ENCODE results near the gene KIR2DL3.
"Not testable (repeated sequence)": the region's sequence is repeated elsewhere in the genome, so short reads cannot be mapped to it uniquely, and the experiment has no call there.

The KIR2DL3 gene

GRCh38 chr19:54738306-54738705 is at the start of gene KIR2DL3:
Gene KIR2DL3, plus strand, starts transcription at chr19:54738513. Its CDS starts 33 bp downstream, at chr19:54738546.
- H3K27me3 ChIP-seq (ENCODE audit: low read depth); H3K9me3 ChIP-seq; DNase-seq (ENCODE audit: low spot score in 2 of 2); in situ Hi-C loops (cut with MboI; ENCODE audit: low sequenced_read_pairs); H3K4me1 ChIP-seq; H3K4me3 ChIP-seq; H3K36me3 ChIP-seq (replicated peaks): not testable (repeated sequence)

GRCh38 chr19:54691582-54692297 is 46.6 kb upstream of the KIR2DL3 start:
- Histone ChIP-seq H3K4me1 (no peaks in the 10 kb centered on the region), H3K4me3 (no peak overlapping the region), H3K27me3 (ENCODE audit: low read depth) (no peaks in the 10 kb centered on the region), H3K9me3 (no peaks in the 10 kb centered on the region), H3K36me3 (replicated peaks) (no peaks in the 10 kb centered on the region)
- no peak for DNase-seq (ENCODE audit: low spot score in 2 of 2)
- in situ Hi-C loops (cut with MboI; ENCODE audit: low sequenced_read_pairs), result no loop called here

GRCh38 chr19:54692298-54692615 is 46.1 kb upstream of the KIR2DL3 start:
- H3K4me3 ChIP-seq, result no peak overlapping the region
- in situ Hi-C loops (cut with MboI; ENCODE audit: low sequenced_read_pairs), result no loop called here
- no peaks in the 10 kb centered on the region for H3K36me3 ChIP-seq (replicated peaks)
- no peak for DNase-seq (ENCODE audit: low spot score in 2 of 2)
- H3K9me3 ChIP-seq, result no peaks in the 10 kb centered on the region
- no peaks in the 10 kb centered on the region for H3K27me3 ChIP-seq (ENCODE audit: low read depth)
- H3K4me1 ChIP-seq, result no peaks in the 10 kb centered on the region

- H3K4me3 ChIP-seq, result no peak overlapping the region
- H3K9me3 ChIP-seq, result no peaks in the 10 kb centered on the region; the same call in 1 of the 2 replicates
- DNase-seq (ENCODE audit: low spot score in 2 of 2), result no peak
- H3K27me3 ChIP-seq (ENCODE audit: low read depth), result no peaks in the 10 kb centered on the region
- in situ Hi-C loops (cut with MboI; ENCODE audit: low sequenced_read_pairs), result no loop called here
- no peaks in the 10 kb centered on the region for H3K36me3 ChIP-seq (replicated peaks)
- H3K4me1 ChIP-seq, result no peaks in the 10 kb centered on the region
Observed at GRCh38 chr19:54694648-54695047, 43.7 kb upstream of the KIR2DL3 start.

- H3K4me1 ChIP-seq, result no peaks in the 10 kb centered on the region
- H3K9me3 ChIP-seq, result no peaks in the 10 kb centered on the region; the same call in 1 of the 2 replicates
- no peak for DNase-seq (ENCODE audit: low spot score in 2 of 2)
- no peaks in the 10 kb centered on the region for H3K36me3 ChIP-seq (replicated peaks)
- no peaks in the 10 kb centered on the region for H3K27me3 ChIP-seq (ENCODE audit: low read depth)
- H3K4me3 ChIP-seq, result no peak overlapping the region
- in situ Hi-C loops (cut with MboI; ENCODE audit: low sequenced_read_pairs), result no loop called here
Observed at GRCh38 chr19:54696117-54696548, 42.2 kb upstream of the KIR2DL3 start.

- Histone ChIP-seq H3K4me3 (no peak overlapping the region), H3K27me3 (ENCODE audit: low read depth) (no peaks in the 10 kb centered on the region), H3K4me1 (no peaks in the 10 kb centered on the region), H3K36me3 (replicated peaks) (no peaks in the 10 kb centered on the region), H3K9me3 (peaks cover 3% of the 10 kb centered on the region)
- in situ Hi-C loops (cut with MboI; ENCODE audit: low sequenced_read_pairs), result no loop called here
- DNase-seq (ENCODE audit: low spot score in 2 of 2), result no peak
Observed at GRCh38 chr19:54696766-54697165, 41.5 kb upstream of the KIR2DL3 start.

GRCh38 chr19:54697716-54698115 is 40.6 kb upstream of the KIR2DL3 start:
- H3K36me3 ChIP-seq (replicated peaks); H3K27me3 ChIP-seq (ENCODE audit: low read depth); H3K4me1 ChIP-seq; H3K4me3 ChIP-seq; in situ Hi-C loops (cut with MboI; ENCODE audit: low sequenced_read_pairs); H3K9me3 ChIP-seq; DNase-seq (ENCODE audit: low spot score in 2 of 2): not testable (repeated sequence)

GRCh38 chr19:54704928-54705327 is 33.4 kb upstream of the KIR2DL3 start:
- no peak for DNase-seq (ENCODE audit: low spot score in 2 of 2)
- no peaks in the 10 kb centered on the region for H3K27me3 ChIP-seq (ENCODE audit: low read depth)
- H3K36me3 ChIP-seq (replicated peaks), result no peaks in the 10 kb centered on the region
- H3K4me3 ChIP-seq, result no peak overlapping the region
- in situ Hi-C loops (cut with MboI; ENCODE audit: low sequenced_read_pairs), result no loop called here
- H3K4me1 ChIP-seq, result no peaks in the 10 kb centered on the region
- H3K9me3 ChIP-seq, result peaks cover 3% of the 10 kb centered on the region; the same call in 1 of the 2 replicates

- Histone ChIP-seq H3K4me3 (no peak overlapping the region), H3K36me3 (replicated peaks) (no peaks in the 10 kb centered on the region), H3K27me3 (ENCODE audit: low read depth) (no peaks in the 10 kb centered on the region), H3K9me3 (no peaks in the 10 kb centered on the region; the same call in 1 of the 2 replicates), H3K4me1 (no peaks in the 10 kb centered on the region)
- DNase-seq (ENCODE audit: low spot score in 2 of 2), result no peak
- in situ Hi-C loops (cut with MboI; ENCODE audit: low sequenced_read_pairs), result no loop called here
Observed at GRCh38 chr19:54707962-54708361, 30.4 kb upstream of the KIR2DL3 start.

- no peaks in the 10 kb centered on the region for H3K4me1 ChIP-seq
- no peaks in the 10 kb centered on the region; the same call in 1 of the 2 replicates for H3K9me3 ChIP-seq
- H3K36me3 ChIP-seq (replicated peaks), result no peaks in the 10 kb centered on the region
- H3K27me3 ChIP-seq (ENCODE audit: low read depth), result no peaks in the 10 kb centered on the region
- H3K4me3 ChIP-seq, result no peak overlapping the region
- DNase-seq (ENCODE audit: low spot score in 2 of 2), result no peak
- in situ Hi-C loops (cut with MboI; ENCODE audit: low sequenced_read_pairs), result no loop called here
Observed at GRCh38 chr19:54708781-54709180, 29.5 kb upstream of the KIR2DL3 start.

- no peaks in the 10 kb centered on the region for H3K4me1 ChIP-seq
- in situ Hi-C loops (cut with MboI; ENCODE audit: low sequenced_read_pairs), result no loop called here
- DNase-seq (ENCODE audit: low spot score in 2 of 2), result no peak
- H3K27me3 ChIP-seq (ENCODE audit: low read depth), result no peaks in the 10 kb centered on the region
- no peak overlapping the region for H3K4me3 ChIP-seq
- H3K9me3 ChIP-seq, result no peaks in the 10 kb centered on the region; the same call in 1 of the 2 replicates
- H3K36me3 ChIP-seq (replicated peaks), result no peaks in the 10 kb centered on the region
Observed at GRCh38 chr19:54709212-54709948, 28.9 kb upstream of the KIR2DL3 start.

GRCh38 chr19:54709956-54710355 is 28.4 kb upstream of the KIR2DL3 start:
- in situ Hi-C loops (cut with MboI; ENCODE audit: low sequenced_read_pairs); H3K4me3 ChIP-seq; H3K36me3 ChIP-seq (replicated peaks); H3K4me1 ChIP-seq; DNase-seq (ENCODE audit: low spot score in 2 of 2); H3K27me3 ChIP-seq (ENCODE audit: low read depth); H3K9me3 ChIP-seq: not testable (repeated sequence)

GRCh38 chr19:54724142-54724541 is 14.2 kb upstream of the KIR2DL3 start, which contains the start of gene KIR3DL3:
Gene KIR3DL3, plus strand, starts transcription at chr19:54724442. Its CDS starts 55 bp downstream, at chr19:54724497.
- Histone ChIP-seq H3K4me1 (no peaks in the 10 kb centered on the region), H3K4me3 (no peak within 1 kb of the TSS), H3K27me3 (ENCODE audit: low read depth) (no peaks in the 10 kb centered on the region), H3K36me3 (replicated peaks) (no peaks in the 10 kb centered on the region), H3K9me3 (no peaks in the 10 kb centered on the region)
- in situ Hi-C loops (cut with MboI; ENCODE audit: low sequenced_read_pairs), result no loop called here
- no peak for DNase-seq (ENCODE audit: low spot score in 2 of 2)

- Histone ChIP-seq H3K9me3 (no peaks in the 10 kb centered on the region), H3K4me3 (no peak overlapping the region), H3K27me3 (ENCODE audit: low read depth) (no peaks in the 10 kb centered on the region), H3K4me1 (no peaks in the 10 kb centered on the region), H3K36me3 (replicated peaks) (no peaks in the 10 kb centered on the region)
- DNase-seq (ENCODE audit: low spot score in 2 of 2), result no peak
- in situ Hi-C loops (cut with MboI; ENCODE audit: low sequenced_read_pairs), result no loop called here
Observed at GRCh38 chr19:54724644-54725043, 13.7 kb upstream of the KIR2DL3 start.

Data from HAP-1 (cell line).